SK-N-SH (cell line): ENCODE data around the gene IL6R.

ENCODE experiments used
- CTCF ChIP-seq: fragments of 200-600 bp; sonication (generic); IDR thresholded peaks from 2 replicates; pipeline ENCODE4 v1.6.1; 2017; ENCODE audit warnings: antibody characterized with exemption, mild to moderate bottlenecking, moderate library complexity
- FOXM1 ChIP-seq: IDR thresholded peaks from 2 replicates; pipeline ENCODE4 v1.4.0; 2012; ENCODE audit warnings: low read depth, mild to moderate bottlenecking
- MAX ChIP-seq: IDR thresholded peaks from 2 replicates; pipeline ENCODE4 v1.4.0; 2012; ENCODE audit warnings: low read depth
- RCOR1 ChIP-seq: fragments of 150-350 bp; IDR thresholded peaks from 2 replicates; pipeline ENCODE4 v1.6.1; 2017; ENCODE audit warnings: antibody characterized with exemption, low read length
- SMC3 ChIP-seq: IDR thresholded peaks from 2 replicates; pipeline ENCODE4 v1.6.1; 2012; ENCODE audit warnings: low read depth, low read length, improper control_type of control experiment

- TF ChIP-seq SMC3 (no peak), CTCF (no peak), FOXM1 (no peak), RCOR1 (no peak), MAX (no peak)
Observed at GRCh38 chr1:154420961-154421924, 16.1 kb downstream of the IL6R start.
